Measurements from ENCODE around the gene TRPM5.

The TRPM5 gene

GRCh38 chr11:2451916-2452315 is 7.6 kb upstream of the TRPM5 start:
- DNase-seq, result no peak

DNA sequence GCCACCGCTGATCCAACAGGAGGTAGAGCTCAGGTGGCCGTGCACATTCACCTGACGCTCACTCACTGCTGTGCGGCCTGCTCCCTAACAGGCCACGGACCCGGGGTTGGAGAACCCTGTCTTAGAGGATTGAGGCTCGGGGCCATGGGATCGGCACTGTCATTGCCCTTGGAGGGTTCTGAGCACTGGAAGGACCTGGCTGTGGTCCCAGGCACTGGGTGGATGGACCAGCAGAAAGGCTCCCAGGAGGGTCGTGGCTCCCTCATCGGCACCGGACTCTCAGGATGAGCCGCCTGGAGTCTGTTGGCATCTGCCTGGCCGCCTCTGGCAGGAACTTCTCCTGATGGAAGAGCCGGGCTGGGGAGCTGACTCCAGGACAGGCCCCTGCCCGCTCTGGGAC is 7.0 kb upstream of the TRPM5 start:
- DNase-seq, result no peak

DNA sequence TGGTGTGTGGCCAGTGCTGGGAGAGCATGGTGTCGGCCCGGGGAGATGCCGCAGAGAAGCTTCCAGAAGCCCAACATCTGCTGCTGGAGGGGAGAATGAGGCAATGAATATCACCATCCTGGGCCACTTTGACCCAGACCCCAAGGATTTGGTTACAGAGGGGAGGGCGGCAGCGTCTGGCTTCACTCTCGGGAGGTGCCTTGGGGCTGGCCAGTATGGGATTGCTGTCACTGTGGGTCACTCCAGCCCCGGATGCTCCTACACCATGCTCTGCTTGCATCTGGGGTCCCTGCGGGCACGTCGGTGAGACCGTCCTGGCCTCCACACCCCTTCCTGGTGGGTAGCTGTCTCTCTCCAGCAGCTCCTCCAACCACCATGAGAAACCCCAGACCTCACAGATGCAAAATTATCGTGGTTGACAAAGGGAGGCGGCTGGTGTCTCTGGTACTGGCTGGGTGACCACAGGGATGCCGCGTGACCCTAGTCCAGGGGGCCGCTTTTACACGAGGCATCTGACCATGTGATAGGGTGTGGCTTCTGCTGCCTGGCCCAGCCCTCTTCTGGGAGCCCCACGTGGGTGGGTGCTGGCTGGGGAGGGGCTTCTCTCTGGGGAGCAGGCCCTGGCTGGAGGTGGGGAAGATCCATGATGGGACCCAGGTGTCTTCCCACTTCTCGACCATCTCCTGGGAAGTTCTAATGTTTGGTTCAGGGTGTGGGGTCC is 6.2 kb upstream of the TRPM5 start:
- peak; percentile 14 for DNase-seq

DNA sequence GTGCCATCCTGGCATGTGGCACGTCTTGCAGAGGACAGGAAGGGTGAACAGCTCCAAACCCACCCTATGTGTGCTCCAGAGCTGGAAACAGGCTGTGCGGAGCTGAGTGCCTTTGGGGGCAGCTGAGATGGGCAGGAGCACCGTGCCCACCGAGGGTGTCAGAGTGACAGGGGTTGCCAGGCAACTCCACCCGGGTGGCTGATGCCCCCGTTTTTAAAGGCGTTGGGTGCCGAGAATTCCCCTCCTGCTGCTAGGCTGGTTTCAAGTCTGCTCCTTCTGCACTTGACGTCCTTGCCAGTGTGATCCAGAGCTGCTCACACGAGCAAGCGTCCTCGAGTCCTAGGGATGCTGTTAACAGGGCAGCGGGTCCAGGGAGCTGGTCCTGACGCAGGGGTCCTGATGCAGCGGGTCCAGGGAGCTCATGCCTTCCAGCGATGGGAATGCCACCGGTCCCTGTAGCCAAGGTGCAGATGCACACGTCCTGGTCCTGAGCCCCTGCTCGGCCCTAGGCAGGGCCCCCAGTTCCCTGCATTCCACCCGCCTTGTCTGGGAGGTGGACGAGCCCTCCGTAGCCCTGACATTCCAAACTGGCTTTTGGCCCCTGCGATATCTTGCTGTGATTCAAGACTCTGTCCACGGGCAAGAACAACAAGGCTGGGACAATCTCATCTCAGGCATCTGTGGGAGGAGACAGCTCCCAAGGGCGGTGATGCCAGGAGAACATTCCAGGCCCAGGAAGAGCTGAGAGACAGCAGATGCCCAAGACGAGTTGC is 5.4 kb upstream of the TRPM5 start:
- DNase-seq, result no peak

GRCh38 chr11:2448661-2449547 is 4.6 kb upstream of the TRPM5 start:
- DNase-seq, result no peak

- no peak for DNase-seq
Observed at GRCh38 chr11:2447951-2448650, 3.8 kb upstream of the TRPM5 start.

GRCh38 chr11:2447253-2447950 is 3.1 kb upstream of the TRPM5 start:
- DNase-seq, result no peak

GRCh38 chr11:2446590-2447252 is 2.4 kb upstream of the TRPM5 start:
- no peak for DNase-seq

GRCh38 chr11:2445746-2446551 is 1.6 kb upstream of the TRPM5 start:
- no peak for DNase-seq

DNA sequence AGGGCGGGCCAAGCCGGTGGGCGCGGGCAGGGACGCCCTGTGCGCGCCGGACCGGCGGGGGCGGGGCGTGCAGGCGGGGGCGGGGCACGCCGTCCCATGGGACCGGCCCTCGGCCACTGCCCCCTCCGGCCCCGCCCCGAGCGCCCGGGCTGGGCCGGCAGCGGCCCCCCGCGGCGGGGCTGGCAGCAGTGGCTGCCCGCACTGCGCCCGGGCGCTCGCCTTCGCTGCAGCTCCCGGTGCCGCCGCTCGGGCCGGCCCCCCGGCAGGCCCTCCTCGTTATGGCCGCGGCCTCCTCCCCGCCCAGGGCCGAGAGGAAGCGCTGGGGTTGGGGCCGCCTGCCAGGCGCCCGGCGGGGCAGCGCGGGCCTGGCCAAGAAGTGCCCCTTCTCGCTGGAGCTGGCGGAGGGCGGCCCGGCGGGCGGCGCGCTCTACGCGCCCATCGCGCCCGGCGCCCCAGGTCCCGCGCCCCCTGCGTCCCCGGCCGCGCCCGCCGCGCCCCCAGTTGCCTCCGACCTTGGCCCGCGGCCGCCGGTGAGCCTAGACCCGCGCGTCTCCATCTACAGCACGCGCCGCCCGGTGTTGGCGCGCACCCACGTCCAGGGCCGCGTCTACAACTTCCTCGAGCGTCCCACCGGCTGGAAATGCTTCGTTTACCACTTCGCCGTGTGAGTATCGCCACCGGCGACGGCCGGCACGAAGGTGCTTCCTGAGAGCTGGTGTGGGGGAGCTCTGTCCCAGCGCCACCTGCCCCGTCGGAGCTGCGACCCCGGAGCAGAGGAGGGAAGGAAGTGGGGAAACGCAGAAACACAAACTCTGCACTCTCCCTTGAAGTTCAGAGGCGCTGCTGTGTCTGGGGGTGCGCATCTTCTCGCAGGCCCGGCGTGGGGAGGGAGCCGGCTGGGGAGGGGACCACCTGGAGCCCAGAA is 769 bp upstream of the TRPM5 start, which contains the start of gene KCNQ1:
KCNQ1 (plus strand) TSS at position 188 of the 925 bp plus-strand sequence; CDS start at position 279, 91 bp downstream.
- DNase-seq, result peak; percentile 71

DNA sequence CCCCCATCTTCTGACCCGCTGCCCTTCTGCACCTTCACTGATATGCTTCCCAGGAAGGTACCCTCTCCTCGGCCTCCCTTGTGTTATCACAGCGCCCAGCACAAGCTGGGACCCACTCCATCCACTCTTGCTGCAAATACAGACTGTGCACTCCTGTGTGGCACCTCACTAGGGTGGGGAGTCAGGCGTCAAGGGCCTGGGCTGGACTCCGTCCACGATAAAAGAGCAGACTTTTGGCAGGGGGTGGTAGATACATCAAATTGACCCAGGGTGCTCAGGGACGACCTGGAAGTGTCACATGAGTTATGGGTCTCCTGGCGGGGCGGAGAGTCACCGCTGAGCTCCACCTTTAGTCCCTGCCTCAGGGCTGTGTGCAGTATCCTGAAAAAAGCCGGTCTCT is 908 bp downstream of the TRPM5 start:
- DNase-seq, result no peak

DNA sequence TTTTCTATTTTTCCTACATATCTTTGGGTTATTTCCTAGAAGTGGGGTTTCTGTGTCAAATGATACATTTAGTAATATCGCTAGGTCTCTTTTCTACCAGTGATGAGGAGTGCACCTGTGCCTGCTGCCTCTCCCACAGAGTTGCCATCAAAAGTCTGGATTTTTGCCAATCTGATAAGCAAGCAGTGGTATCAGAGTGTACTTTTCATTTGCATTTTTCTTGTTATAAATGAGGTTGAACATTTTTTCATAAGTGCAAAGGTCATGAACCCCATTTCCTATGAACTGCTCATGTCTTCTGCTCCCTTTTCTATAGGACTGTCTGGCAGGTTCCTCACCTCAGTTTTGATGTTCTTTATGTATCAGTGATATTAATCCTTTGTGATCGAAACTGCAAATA is 1.7 kb downstream of the TRPM5 start:
- peak; percentile 4 for DNase-seq

DNA sequence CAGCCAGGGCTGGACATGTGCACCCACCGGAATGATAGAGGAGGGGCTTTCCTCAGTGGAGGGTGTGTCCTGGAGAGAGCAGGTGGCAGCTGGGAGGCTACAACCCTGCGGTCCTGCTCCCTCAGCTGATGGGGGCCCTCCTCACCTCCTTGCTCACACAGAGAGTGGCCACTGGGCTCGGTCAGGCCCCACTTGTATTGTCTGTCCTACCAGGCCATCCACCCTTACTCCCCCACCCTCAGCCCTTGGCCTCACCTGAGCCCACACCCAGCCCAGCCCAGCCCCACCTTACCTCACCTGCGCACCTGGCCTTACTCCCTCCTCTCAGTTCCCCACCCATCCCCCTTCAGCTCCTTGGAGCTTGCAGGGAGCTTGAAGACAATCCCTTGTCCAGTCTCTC is 3.1 kb downstream of the TRPM5 start:
- no peak for DNase-seq

DNA sequence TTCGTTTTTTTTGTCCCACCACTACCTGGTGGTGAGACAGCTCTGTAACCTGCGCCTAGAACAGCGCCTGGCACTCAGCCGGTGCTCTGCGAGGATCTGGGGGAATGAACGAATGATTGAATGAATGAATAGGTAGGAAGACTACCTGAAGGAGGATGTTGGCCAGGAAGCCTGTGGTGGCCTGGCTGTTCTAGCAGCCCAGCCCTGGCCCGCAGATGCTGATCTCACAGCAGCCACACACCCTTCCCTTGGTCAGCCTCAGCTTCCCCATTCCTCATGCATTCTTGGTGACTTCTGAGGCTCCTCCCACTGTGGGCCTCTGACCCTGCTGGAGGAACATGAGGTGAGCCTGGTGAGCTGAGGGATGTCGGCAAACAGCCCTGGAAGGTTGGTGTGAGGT is 3.7 kb downstream of the TRPM5 start:
- DNase-seq, result no peak

GRCh38 chr11:2439820-2440219 is 4.5 kb downstream of the TRPM5 start:
- no peak for DNase-seq

DNA sequence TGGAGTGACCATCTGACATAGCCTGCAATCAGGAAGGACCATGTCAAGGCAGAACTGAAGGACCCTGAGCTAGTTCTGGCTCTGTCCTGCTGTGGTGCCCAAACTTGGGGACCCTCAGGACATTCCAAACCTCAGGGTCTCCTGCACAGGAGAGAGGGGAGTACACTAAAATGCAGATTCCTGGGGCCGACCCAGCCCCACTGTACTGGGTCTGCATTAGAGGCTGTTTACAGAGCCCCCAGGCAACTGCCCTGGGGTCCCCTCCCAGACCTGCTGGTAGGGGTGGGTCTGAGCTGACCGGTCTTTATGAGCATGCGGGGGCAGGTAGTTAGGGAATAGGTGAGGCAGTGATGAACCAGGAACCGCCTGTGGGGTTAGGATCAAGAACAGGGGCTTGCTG is 6.8 kb downstream of the TRPM5 start:
- DNase-seq, result no peak

DNA sequence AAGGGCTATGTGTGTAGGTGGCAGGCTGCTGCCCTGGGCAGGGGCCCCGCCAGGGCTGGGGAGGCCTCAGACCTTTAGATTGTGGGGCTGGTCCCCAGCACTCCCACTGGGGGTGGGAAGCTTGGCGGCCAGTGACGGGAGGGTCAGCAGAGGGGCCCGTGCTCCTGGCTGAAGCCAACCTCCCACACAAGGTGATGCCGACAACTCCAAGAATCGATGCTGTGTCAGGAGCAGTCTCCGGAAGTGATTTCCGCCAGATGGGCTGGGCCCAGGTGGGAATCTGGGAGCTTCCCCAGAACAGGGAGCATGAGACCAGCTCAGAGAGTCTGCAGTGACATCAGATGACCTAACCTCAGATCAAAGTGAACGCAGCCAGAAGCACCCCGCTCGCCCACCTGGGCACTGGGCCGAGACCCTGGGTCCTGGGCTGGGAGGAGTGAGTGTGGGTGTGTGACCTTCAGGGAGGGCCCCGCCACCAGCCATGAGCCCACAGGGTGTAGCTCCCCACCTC is 7.7 kb downstream of the TRPM5 start:
- DNase-seq, result no peak

GRCh38 chr11:2436013-2436520 is 8.2 kb downstream of the TRPM5 start:
- DNase-seq, result no peak
